Stimulated activated naive CD8-positive, alpha-beta T cell treated with anti-CD3 and anti-CD28 coated beads, Interleukin-15, amount 100 ng/mL, for 72 hours (primary cell): ENCODE results near the gene CMTM5.

ENCODE experiments used
- ATAC-seq: fragments of 150-1000 bp; cut with Tn5 transposase; 2 replicates; pipeline ENCODE4 v1.10.0; 2021; ENCODE audit warnings: mild to moderate bottlenecking, moderate library complexity
- DNase-seq, 2 donors: peaks; one replicate each; pipeline ENCODE4 v3.0.0; 2021 to 2022
- H3K27ac Mint-ChIP-seq, 2 donors: one replicate each; pipeline ENCODE4 v1.8.0; 2022; ENCODE audit warnings: mild to moderate bottlenecking in 2 of 2, mixed read lengths in 2 of 2, moderate library complexity in 2 of 2
- H3K27me3 Mint-ChIP-seq: one replicate; pipeline ENCODE4 v1.8.0; 2022; ENCODE audit warnings: mixed read lengths
- H3K4me1 Mint-ChIP-seq: one replicate; pipeline ENCODE4 v1.8.0; 2022; ENCODE audit warnings: mild to moderate bottlenecking, mixed read lengths
- H3K4me3 Mint-ChIP-seq, 2 donors: one replicate each; pipeline ENCODE4 v1.8.0; 2022; ENCODE audit warnings: mild to moderate bottlenecking in 2 of 2, mixed read lengths in 2 of 2, moderate library complexity in 1 of 2
- H3K9me3 Mint-ChIP-seq, 2 donors: one replicate each; pipeline ENCODE4 v1.8.0; 2022; ENCODE audit warnings: mixed read lengths in 2 of 2

CMTM5 gene

GRCh38 chr14:23428686-23429495 is 52.0 kb downstream of the CMTM5 start:
- ATAC-seq: no peak
- Mint-ChIP-seq H3K27me3 (peaks cover 6% of the 10 kb centered on the region), H3K9me3 (no peaks in the 10 kb centered on the region), H3K4me1 (no peaks in the 10 kb centered on the region), H3K4me3 (no peak overlapping the region), H3K27ac (peak overlapping the region in 1 of 2 donors; percentile 14)
- DNase-seq: no peak
